ENCODE measurements around the gene CCDC33. TPM values are rescaled to one million over a fixed set of nuclear protein-coding genes. Genes with fewer than 3 reads are reported as not detected.

CCDC33 gene
- total RNA-seq, result under 1 TPM in 1 of 3 donors, not detected in 2; 0.22 TPM
- long read RNA-seq, donor 1, result 0 reads
- long read RNA-seq, donor 2, result 0 reads

DNA sequence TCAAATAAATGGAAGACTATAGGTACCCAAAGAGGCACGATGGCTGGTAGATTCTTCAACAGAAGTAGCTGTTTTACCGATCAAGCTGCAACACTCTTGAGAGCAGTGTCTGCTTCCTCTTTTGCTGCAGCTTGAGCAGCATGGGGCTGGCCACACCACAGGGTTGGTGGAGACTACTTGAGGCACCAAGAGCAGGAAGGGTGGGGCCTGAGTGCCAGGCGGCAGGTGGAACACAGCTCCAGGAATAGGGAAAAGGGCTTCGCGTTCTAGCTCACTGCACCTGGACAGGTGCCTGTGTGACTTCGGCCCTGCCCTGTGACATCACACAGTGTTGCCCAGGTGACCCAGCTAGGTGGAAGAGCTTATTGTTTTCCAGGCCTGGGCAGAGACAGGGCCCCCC is at the start of gene CCDC33:
CCDC33 (plus strand) TSS at position 365 of the 400 bp plus-strand sequence. CDS start 394 bp downstream, outside the sequence.
- intact Hi-C loops (cut with DNase I, micrococcal nuclease), result no loop called here
- peak; percentile 86 for ATAC-seq
- peak; percentile 78 to 84 (median 82) for DNase-seq

DNA sequence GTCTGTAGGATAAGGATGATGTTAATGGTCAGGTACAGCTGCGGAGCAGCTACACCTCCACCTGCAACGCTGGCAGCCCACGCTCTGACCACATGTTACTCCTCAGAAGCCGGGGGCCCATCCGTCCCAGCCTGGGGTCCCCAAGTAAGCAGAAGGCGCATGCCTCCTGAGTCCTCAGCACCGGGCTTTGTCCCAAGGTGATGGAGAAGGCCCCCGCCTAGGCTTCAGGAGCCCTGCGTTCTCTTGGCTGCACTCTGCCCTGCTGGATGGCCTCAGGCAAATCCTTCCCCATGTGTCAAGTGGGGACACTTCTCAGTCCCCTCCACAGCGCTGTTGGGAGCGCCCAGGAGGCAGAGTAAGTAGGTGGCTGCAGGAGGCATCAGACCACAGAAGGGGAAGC is 47.9 kb upstream of the CCDC33 start:
- ATAC-seq, result no peak
- intact Hi-C loops (cut with DNase I, micrococcal nuclease), result no loop called here
- TF ChIP-seq CTCF (IDR thresholded peaks at IDR 0.05), result no peak

More for the DNA sequence above, at the start of gene CCDC33:
- no peaks in the 10 kb centered on the region for H3K36me3 ChIP-seq (ENCODE audit: low read depth)
- H3K9me3 ChIP-seq, result no peaks in the 10 kb centered on the region
- peaks cover 10% of the 10 kb centered on the region for H3K4me1 ChIP-seq (ENCODE audit: low read depth)
- no peak within 1 kb of the TSS for H3K4me3 ChIP-seq
- no peak for TF ChIP-seq CTCF (IDR thresholded peaks at IDR 0.05)

GRCh38 chr15:74191798-74192197 is 44.3 kb upstream of the CCDC33 start:
- Histone ChIP-seq H3K9me3 (no peaks in the 10 kb centered on the region), H3K36me3 (ENCODE audit: low read depth) (no peaks in the 10 kb centered on the region), H3K4me1 (ENCODE audit: low read depth) (peaks cover 6% of the 10 kb centered on the region), H3K4me3 (no peak overlapping the region)
- intact Hi-C loops (cut with DNase I, micrococcal nuclease), result no loop called here
- no peak for TF ChIP-seq CTCF (IDR thresholded peaks at IDR 0.05)
- DNase-seq (no peak), ATAC-seq (no peak)

More for the DNA sequence above, 47.9 kb upstream of the CCDC33 start:
- no peaks in the 10 kb centered on the region for H3K36me3 ChIP-seq (ENCODE audit: low read depth)
- DNase-seq, result peak in 1 of 3 donors; percentile 31
- H3K4me3 ChIP-seq, result no peak overlapping the region
- H3K4me1 ChIP-seq (ENCODE audit: low read depth), result no peaks in the 10 kb centered on the region
- no peaks in the 10 kb centered on the region for H3K9me3 ChIP-seq

GRCh38 chr15:74192751-74193150 is 43.4 kb upstream of the CCDC33 start:
- DNase-seq (no peak), ATAC-seq (no peak)
- H3K4me1 ChIP-seq (ENCODE audit: low read depth), result peaks cover 6% of the 10 kb centered on the region
- no peak for TF ChIP-seq CTCF (IDR thresholded peaks at IDR 0.05)
- intact Hi-C loops (cut with DNase I, micrococcal nuclease), result no loop called here
- H3K9me3 ChIP-seq, result no peaks in the 10 kb centered on the region
- H3K4me3 ChIP-seq, result no peak overlapping the region
- H3K36me3 ChIP-seq (ENCODE audit: low read depth), result no peaks in the 10 kb centered on the region

- ATAC-seq (no peak), DNase-seq (no peak)
- peaks cover 6% of the 10 kb centered on the region for H3K4me1 ChIP-seq (ENCODE audit: low read depth)
- no peaks in the 10 kb centered on the region for H3K36me3 ChIP-seq (ENCODE audit: low read depth)
- intact Hi-C loops (cut with DNase I, micrococcal nuclease), result no loop called here
- no peaks in the 10 kb centered on the region for H3K9me3 ChIP-seq
- no peak for TF ChIP-seq CTCF (IDR thresholded peaks at IDR 0.05)
- H3K4me3 ChIP-seq, result no peak overlapping the region
Observed at GRCh38 chr15:74193299-74193718, 42.8 kb upstream of the CCDC33 start.

DNA sequence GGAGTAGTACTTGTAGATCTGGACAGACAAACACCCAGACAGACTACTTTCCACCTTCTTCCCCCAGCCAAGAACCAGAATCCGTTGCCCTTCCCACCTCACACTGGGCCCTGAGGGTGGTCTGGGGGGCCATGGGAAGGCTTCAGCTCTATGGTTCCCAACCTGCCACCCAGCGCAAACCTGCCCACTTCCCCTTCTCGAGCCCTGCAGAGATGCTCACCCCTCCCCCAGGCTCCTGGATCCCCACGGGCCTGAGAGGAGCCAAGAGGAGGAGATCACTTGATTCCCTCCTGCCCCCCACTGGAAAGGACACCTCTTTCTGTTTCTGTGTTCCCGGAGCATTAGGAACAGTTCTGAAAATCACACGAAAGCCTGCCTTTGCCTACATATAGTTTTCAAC is 42.2 kb upstream of the CCDC33 start:
- no peaks in the 10 kb centered on the region for H3K36me3 ChIP-seq (ENCODE audit: low read depth)
- H3K4me1 ChIP-seq (ENCODE audit: low read depth), result peaks cover 6% of the 10 kb centered on the region
- H3K4me3 ChIP-seq, result no peak overlapping the region
- no peaks in the 10 kb centered on the region for H3K9me3 ChIP-seq
- intact Hi-C loops (cut with DNase I, micrococcal nuclease), result no loop called here
- no peak for TF ChIP-seq CTCF (IDR thresholded peaks at IDR 0.05)
- no peak for ATAC-seq
- no peak for DNase-seq
